GM21423 (cell line): ENCODE data around the gene CCNB3.

Source experiments
- ATAC-seq: cut with Tn5 transposase; IDR thresholded peaks from one replicate; pipeline ENCODE4 v1.9.1; 2021; ENCODE audit warnings: mild to moderate bottlenecking, moderate library complexity; ENCODE audit not compliant: unreplicated experiment

Gene CCNB3

DNA sequence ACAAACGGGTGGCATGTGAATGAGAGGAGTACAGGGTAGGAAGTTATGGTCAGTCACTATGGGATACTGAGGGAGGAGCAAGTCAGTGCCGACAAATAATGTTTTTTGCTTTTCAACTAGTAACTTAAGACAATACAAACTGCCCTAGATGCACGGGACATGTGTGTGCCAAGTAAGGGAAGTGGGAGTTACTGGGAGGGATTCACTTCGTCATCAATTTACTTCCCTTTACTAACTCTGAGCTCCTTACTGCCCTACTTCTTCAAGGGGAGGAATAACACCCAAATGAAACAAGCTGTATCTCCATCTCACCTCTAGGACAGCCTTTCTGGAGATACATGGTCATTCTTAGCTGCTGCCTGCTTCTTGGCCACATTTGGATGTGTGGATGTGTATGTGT, 168.4 kb downstream of the CCNB3 start:
- ATAC-seq, result no peak

DNA sequence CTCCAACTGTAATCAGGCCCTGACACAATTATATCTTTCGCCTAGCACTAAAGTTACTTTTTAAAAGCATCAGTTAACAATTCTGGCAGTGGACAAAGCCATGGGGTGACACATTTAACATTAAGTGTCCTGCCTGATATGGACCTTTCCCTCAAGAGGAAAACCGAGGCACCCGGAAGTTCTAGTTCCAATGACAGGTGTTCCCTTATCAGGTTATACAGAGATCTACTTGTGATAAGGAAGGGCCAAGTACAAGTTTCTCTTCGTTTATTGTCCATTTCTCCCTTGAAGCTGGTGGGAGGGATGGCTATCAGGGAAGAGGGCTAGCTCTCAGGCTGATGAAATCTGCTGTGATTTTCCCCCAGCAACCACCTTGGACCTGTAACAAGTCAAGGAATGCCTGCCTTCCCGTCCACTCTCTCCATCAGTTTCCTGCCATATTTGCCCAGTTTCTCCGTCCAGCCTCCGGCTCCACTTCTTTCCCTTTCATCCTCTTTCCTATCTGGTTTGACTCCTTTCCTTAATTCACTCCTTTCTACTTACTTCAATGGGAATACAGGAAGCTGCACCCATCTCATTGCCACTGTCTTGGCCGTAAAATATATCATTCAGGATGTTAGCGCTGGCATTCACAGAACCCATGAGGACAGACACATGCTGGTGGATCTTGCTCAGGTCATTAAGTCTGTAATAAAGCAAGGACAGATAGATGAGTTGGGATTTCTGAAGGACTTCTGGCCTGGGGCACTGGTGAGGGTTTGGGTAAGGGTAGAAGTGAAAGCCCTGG, 171.1 kb downstream of the CCNB3 start:
- no peak for ATAC-seq

DNA sequence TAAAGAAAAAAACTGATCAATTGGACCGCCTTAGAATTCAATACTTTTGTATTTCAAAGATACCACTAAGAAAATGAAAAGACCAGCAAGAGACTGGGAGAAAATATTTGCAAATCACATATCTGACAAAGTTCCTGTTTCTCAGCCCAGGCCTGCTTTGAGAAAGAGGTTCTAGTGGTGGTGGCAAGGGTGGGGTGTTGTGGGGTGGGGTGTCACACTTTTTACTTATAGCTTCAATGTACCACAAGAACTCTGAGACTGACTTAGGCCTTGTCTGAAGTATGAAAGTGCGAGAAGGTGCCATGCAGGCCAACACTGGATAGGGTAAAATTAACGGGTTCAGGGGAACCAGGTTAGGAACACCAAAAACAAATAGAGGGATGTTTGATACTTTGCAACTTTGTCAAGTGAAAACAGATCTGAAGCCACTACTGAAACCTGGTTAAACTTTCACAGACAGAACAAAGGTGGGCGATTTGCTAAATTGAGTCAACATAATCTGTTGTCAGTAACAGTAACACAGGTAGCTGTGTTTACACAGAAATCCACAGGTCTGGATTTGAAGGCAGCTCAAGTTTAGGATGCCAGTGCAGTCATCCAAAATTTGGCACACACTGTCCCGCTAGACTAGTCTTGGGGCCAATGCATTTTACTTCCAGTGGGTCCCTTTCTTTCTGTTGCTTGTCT, 177.3 kb downstream of the CCNB3 start:
- ATAC-seq, result no peak

DNA sequence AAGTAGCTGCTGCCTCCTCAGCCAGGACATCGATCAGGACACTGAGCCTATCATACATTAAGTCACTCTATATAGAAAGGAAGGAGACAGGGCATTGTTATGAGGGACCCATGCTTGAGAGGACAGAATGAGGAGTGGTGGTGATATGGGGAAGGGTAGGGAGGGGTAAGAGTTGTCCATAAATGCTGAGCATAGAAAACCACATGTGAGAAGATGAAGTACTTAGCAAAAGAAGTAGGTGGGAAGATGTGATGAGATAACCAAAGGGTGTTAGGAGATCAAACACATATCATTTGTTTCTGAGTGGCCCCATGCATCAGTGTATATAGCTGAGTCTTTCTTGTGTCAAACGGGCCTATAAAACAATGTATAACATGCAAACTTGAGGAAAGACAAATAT, 182.0 kb downstream of the CCNB3 start:
- ATAC-seq, result no peak

DNA sequence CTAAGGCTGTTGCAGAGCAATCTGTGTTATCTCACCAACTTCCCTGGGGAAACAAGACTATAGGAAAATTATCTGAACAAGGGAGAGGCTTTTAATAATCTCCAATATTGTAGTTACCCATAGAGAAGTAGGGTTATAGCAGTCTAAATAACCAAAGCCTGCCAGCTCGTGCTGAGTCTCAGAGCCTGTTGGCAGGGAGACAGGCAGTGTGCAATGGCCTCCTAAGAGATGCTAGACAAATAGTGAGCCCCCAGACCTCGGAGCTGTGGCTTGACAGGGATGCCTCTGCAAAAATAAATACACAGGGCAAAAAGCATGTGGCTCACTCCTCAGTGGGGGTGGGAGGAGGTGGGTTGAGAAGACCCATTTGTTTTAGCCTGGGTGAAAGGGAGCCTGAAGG, 189.3 kb downstream of the CCNB3 start:
- ATAC-seq, result no peak
